IMR-90 (cell line): Measurements from ENCODE around the gene CSNK2B. TPM values are rescaled to one million over a fixed set of nuclear protein-coding genes. Genes with fewer than 3 reads are reported as not detected.

Source experiments
- ATAC-seq: fragments of 200-7000 bp; cut with Tn5 transposase; 2 replicates; pipeline ENCODE4 v1.9.1; 2020; ENCODE audit warnings: low read depth, mild to moderate bottlenecking, moderate library complexity
- BruUV-seq: library from RNA; stranded (reverse); fragments of 400-500 nt; replicated peaks from 2 replicates; lab custom pipeline; 2021; lab: Mats Ljungman, UMichigan
- CTCF ChIA-PET: fragments of 300-600 bp; formaldehyde crosslinking; extraction: SDS; loops from one replicate; lab custom pipeline; 2021; ENCODE audit warnings: antibody characterized with exemption; lab: Yijun Ruan, JAX
- POLR2A ChIA-PET: fragments of 300-600 bp; sonication (Branson Sonifier 250); formaldehyde crosslinking; loops from one replicate; lab custom pipeline; 2022; ENCODE audit warnings: antibody characterized with exemption; ENCODE audit not compliant: unreplicated experiment; lab: Charles Lee
- DNase-seq: peaks from one replicate; pipeline ENCODE4 v3.0.0; 2013
- H2AFZ ChIP-seq: replicated peaks from 2 replicates; pipeline ENCODE3; 2013; ENCODE audit warnings: low read length, mild to moderate bottlenecking; ENCODE audit not compliant: poor library complexity
- H2AK5ac ChIP-seq: 2 replicates; pipeline ENCODE4 v1.6.1; 2013; ENCODE audit warnings: low read depth, low read length, inconsistent platforms
- H2AK9ac ChIP-seq: replicated peaks from 2 replicates; pipeline ENCODE3; 2013; ENCODE audit warnings: mild to moderate bottlenecking, low read depth, low read length, moderate library complexity; ENCODE audit not compliant: poor library complexity
- H2BK120ac ChIP-seq: 2 replicates; pipeline ENCODE4 v1.6.1; 2013; ENCODE audit warnings: low read depth, low read length, inconsistent platforms
- H2BK15ac ChIP-seq: 3 replicates; pipeline ENCODE4 v1.6.1; 2013; ENCODE audit warnings: low read depth, low read length, inconsistent platforms
- H2BK20ac ChIP-seq: 2 replicates; pipeline ENCODE4 v1.6.1; 2013; ENCODE audit warnings: low read depth, mild to moderate bottlenecking, inconsistent platforms, low read length, moderate library complexity
- H2BK5ac ChIP-seq: 2 replicates; pipeline ENCODE4 v1.6.1; 2013; ENCODE audit warnings: mild to moderate bottlenecking, low read depth, low read length, inconsistent platforms; ENCODE audit not compliant: poor library complexity, severe bottlenecking
- H3K14ac ChIP-seq: replicated peaks from 2 replicates; pipeline ENCODE4 v1.6.1; 2013; ENCODE audit warnings: low read depth, low read length, inconsistent platforms
- H3K18ac ChIP-seq: 2 replicates; pipeline ENCODE4 v1.6.1; 2013; ENCODE audit warnings: low read depth, low read length, control low read depth
- H3K23ac ChIP-seq: 2 replicates; pipeline ENCODE4 v1.6.1; 2013; ENCODE audit warnings: low read depth, low read length, inconsistent platforms
- H3K27ac ChIP-seq: 2 replicates; pipeline ENCODE4 v1.5.1; 2013; ENCODE audit warnings: mild to moderate bottlenecking, control low read depth, low read length; ENCODE audit not compliant: insufficient read depth
- H3K27me3 ChIP-seq: 2 replicates; pipeline ENCODE4 v1.6.1; 2013; ENCODE audit warnings: low read length; ENCODE audit not compliant: control insufficient read depth, insufficient read depth
- H3K36me3 ChIP-seq: 2 replicates; pipeline ENCODE4 v1.6.1; 2013; ENCODE audit warnings: low read length, mixed read lengths; ENCODE audit not compliant: control insufficient read depth, insufficient read depth
- H3K4ac ChIP-seq: 2 replicates; pipeline ENCODE4 v1.6.1; 2013; ENCODE audit warnings: low read depth, low read length, inconsistent platforms
- H3K4me1 ChIP-seq: 2 replicates; pipeline ENCODE4 v1.6.1; 2013; ENCODE audit warnings: low read length, mixed read lengths; ENCODE audit not compliant: control insufficient read depth, insufficient read depth
- H3K4me2 ChIP-seq: 2 replicates; pipeline ENCODE4 v1.6.1; 2013; ENCODE audit warnings: low read depth, mild to moderate bottlenecking, control low read depth, low read length, moderate library complexity
- H3K4me3 ChIP-seq: 2 replicates; pipeline ENCODE4 v1.5.1; 2013; ENCODE audit warnings: low read depth, mild to moderate bottlenecking, control low read depth, low read length, moderate library complexity; ENCODE audit not compliant: insufficient read depth
- H3K56ac ChIP-seq: 2 replicates; pipeline ENCODE4 v1.6.1; 2013; ENCODE audit warnings: low read length, inconsistent platforms; ENCODE audit not compliant: insufficient read depth; ENCODE audit errors: extremely low read depth
- H3K79me1 ChIP-seq, 2 experiments: 2 replicates each; pipeline ENCODE4 v1.6.1; 2013; ENCODE audit warnings: low read length in 2 of 2, inconsistent platforms in 1 of 2, low read depth in 1 of 2
- H3K9ac ChIP-seq: 2 replicates; pipeline ENCODE4 v1.6.1; 2013; ENCODE audit warnings: low read depth, low read length, control low read depth
- H3K9me1 ChIP-seq: 2 replicates; pipeline ENCODE4 v1.6.1; 2013; ENCODE audit warnings: low read length, inconsistent platforms; ENCODE audit not compliant: insufficient read depth
- H3K9me3 ChIP-seq: 2 replicates; pipeline ENCODE4 v1.6.1; 2013; ENCODE audit warnings: low read length; ENCODE audit not compliant: control insufficient read depth, insufficient read depth
- H4K20me1 ChIP-seq: 2 replicates; pipeline ENCODE4 v1.6.1; 2013; ENCODE audit warnings: low read length, inconsistent platforms; ENCODE audit not compliant: insufficient read depth
- H4K5ac ChIP-seq: 2 replicates; pipeline ENCODE4 v1.6.1; 2013; ENCODE audit warnings: mild to moderate bottlenecking, low read depth, low read length, control low read depth
- H4K8ac ChIP-seq, 2 experiments: 2 replicates each; pipeline ENCODE4 v1.6.1; 2013; ENCODE audit warnings: low read depth in 2 of 2, low read length in 2 of 2, control low read depth in 1 of 2, inconsistent platforms in 1 of 2
- H4K91ac ChIP-seq: 2 replicates; pipeline ENCODE4 v1.6.1; 2013; ENCODE audit warnings: low read depth, low read length, inconsistent platforms; ENCODE audit not compliant: insufficient read depth
- BHLHE40 ChIP-seq: fragments of 150-350 bp; IDR thresholded peaks from 2 replicates; pipeline ENCODE4 v1.6.1; 2016; ENCODE audit warnings: mild to moderate bottlenecking, low read depth, low read length
- CHD1 ChIP-seq: IDR thresholded peaks from 2 replicates; pipeline ENCODE4 v1.6.1; 2012; ENCODE audit warnings: low read depth, low read length, improper control_type of control experiment
- CTCF ChIP-seq: conservative IDR thresholded peaks from 2 replicates; pipeline ENCODE4 v1.5.1; 2012; ENCODE audit warnings: mild to moderate bottlenecking, low read depth, low read length, improper control_type of control experiment
- FOS ChIP-seq: fragments of 150-350 bp; IDR thresholded peaks from 2 replicates; pipeline ENCODE4 v1.6.1; 2016; ENCODE audit warnings: low read depth, low read length
- MAZ ChIP-seq: IDR thresholded peaks from 2 replicates; pipeline ENCODE4 v1.6.1; 2012; ENCODE audit warnings: low read depth, mild to moderate bottlenecking, low read length, improper control_type of control experiment, moderate library complexity, borderline replicate concordance
- MXI1 ChIP-seq: IDR thresholded peaks from 2 replicates; pipeline ENCODE4 v1.6.1; 2012; ENCODE audit warnings: low read depth, mild to moderate bottlenecking, low read length, moderate library complexity, borderline replicate concordance
- NFE2L2 ChIP-seq: fragments of 150-350 bp; IDR thresholded peaks from 2 replicates; pipeline ENCODE4 v1.6.1; 2016; ENCODE audit warnings: low read depth, mild to moderate bottlenecking, low read length
- RCOR1 ChIP-seq: IDR thresholded peaks from 2 replicates; pipeline ENCODE4 v1.6.1; 2012; ENCODE audit warnings: mild to moderate bottlenecking, low read length, improper control_type of control experiment; ENCODE audit not compliant: insufficient replicate concordance
- RFX5 ChIP-seq: IDR thresholded peaks from 2 replicates; pipeline ENCODE4 v1.8.0; 2012; ENCODE audit warnings: low read depth, mild to moderate bottlenecking, low read length, moderate library complexity
- SMC3 ChIP-seq: fragments of 150-350 bp; IDR thresholded peaks from 2 replicates; pipeline ENCODE4 v1.6.1; 2016; ENCODE audit warnings: low read depth, mild to moderate bottlenecking, antibody characterized with exemption, low read length, moderate library complexity
- WGBS, 2 experiments: methylation state at CpG; one replicate each; pipeline versions ENCODE4 v1.1.5 to v1.1.7; 2013; ENCODE audit warnings: missing lambda C conversion rate in 2 of 2; ENCODE audit not compliant: insufficient read length in 1 of 2; ENCODE audit errors: extremely low coverage in 2 of 2; 5-methylcytosine and 5-hydroxymethylcytosine counted together
- dilution Hi-C: fragments of 300-500 bp; cut with HindIII; formaldehyde crosslinking; loops from one replicate; pipeline ENCODE4 v1.14.3; 2018; ENCODE audit warnings: low sequenced_read_pairs; ENCODE audit not compliant: unreplicated experiment
- in situ Hi-C: fragments of 300-500 bp; cut with MboI; formaldehyde crosslinking; loops from 3 replicates; pipeline ENCODE4 v1.14.3; 2019; ENCODE audit warnings: low sequenced_read_pairs, inconsistent platforms, mixed read lengths
- intact Hi-C: fragments of 100-400 bp; cut with micrococcal nuclease; formaldehyde crosslinking; loops from 2 replicates; pipeline ENCODE4 v1.10.0; 2022
- polyA plus RNA-seq, 3 experiments: library from polyadenylated mRNA; depleted of rRNA; stranded (reverse); fragments of >200 nt; gene quantifications; 2 replicates each; pipeline ENCODE4 v1.2.3, GENCODE V29; 2012; ENCODE audit warnings: low replicate concordance in 1 of 3
- total RNA-seq: library from RNA; depleted of rRNA; stranded (reverse); fragments of >200 nt; gene quantifications from 2 replicates; pipeline ENCODE4 v1.2.3, GENCODE V29; 2012
- TF ChIP-seq, protein P1 (sequence below): fragments of 150-350 bp; IDR thresholded peaks from 2 replicates; pipeline ENCODE4 v1.6.1; 2017; ENCODE audit warnings: mild to moderate bottlenecking, antibody characterized with exemption, low read length, low read depth

Gene CSNK2B
- total and polyA plus RNA-seq, 2 of the 4 experiments (the other 2 are of a cell fraction), result 194 to 240 TPM

- Histone ChIP-seq H3K27ac (no peak overlapping the region), H2BK120ac (no peak overlapping the region), H3K4me3 (no peak overlapping the region), H3K23ac (no peak overlapping the region), H3K36me3 (peaks cover 80% of the 10 kb centered on the region), H3K27me3 (no peaks in the 10 kb centered on the region), H2BK5ac (no peak overlapping the region), H4K91ac (no peak overlapping the region), H4K8ac (no peak overlapping the region), H2AK5ac (no peak overlapping the region), H2BK15ac (no peak overlapping the region), H3K79me1 (peaks cover 4 to 6% of the 10 kb centered on the region in 2 experiments; a peak in 2 of 4 replicates), H3K18ac (no peak overlapping the region), H4K20me1 (no peaks in the 10 kb centered on the region), H3K56ac (no peak overlapping the region), H3K4me2 (no peak overlapping the region), H3K9ac (no peak overlapping the region), H3K9me1 (no peaks in the 10 kb centered on the region), H2AFZ (no peak overlapping the region), H3K14ac (no peak overlapping the region), H3K9me3 (no peaks in the 10 kb centered on the region), H3K4me1 (no peaks in the 10 kb centered on the region), H3K4ac (no peak overlapping the region), H4K5ac (no peak overlapping the region), H2AK9ac (no peak overlapping the region), H2BK20ac (no peak overlapping the region)
- CTCF ChIA-PET, result no interaction called here
- no CpG with 5 or more reads among the region's 6 CpGs for WGBS, 2 experiments
- POLR2A ChIA-PET, result no interaction called here
- intact Hi-C loops (no loop called here), in situ Hi-C loops (no loop called here), dilution Hi-C loops (no loop called here)
- no peak for TF ChIP-seq RCOR1
- no peak for TF ChIP-seq RFX5
- TF ChIP-seq, protein P1, sequence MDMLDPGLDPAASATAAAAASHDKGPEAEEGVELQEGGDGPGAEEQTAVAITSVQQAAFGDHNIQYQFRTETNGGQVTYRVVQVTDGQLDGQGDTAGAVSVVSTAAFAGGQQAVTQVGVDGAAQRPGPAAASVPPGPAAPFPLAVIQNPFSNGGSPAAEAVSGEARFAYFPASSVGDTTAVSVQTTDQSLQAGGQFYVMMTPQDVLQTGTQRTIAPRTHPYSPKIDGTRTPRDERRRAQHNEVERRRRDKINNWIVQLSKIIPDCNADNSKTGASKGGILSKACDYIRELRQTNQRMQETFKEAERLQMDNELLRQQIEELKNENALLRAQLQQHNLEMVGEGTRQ, result no peak
- TF ChIP-seq MXI1, result no peak
- no peak for TF ChIP-seq MAZ
- no peak for TF ChIP-seq CTCF
- no peak for TF ChIP-seq FOS
- TF ChIP-seq NFE2L2, result no peak
- TF ChIP-seq SMC3, result no peak
- TF ChIP-seq CHD1, result no peak
- no peak for TF ChIP-seq BHLHE40
- no TSS peak for BruUV-seq
- ATAC-seq (no peak), DNase-seq (no peak)
Measured at GRCh38 chr6:31691078-31691463, 25.2 kb downstream of the CSNK2B start.
